Fibroblast of lung (primary cell): Measurements from ENCODE around the gene LMNTD2.

Source experiments
- CTCF ChIP-seq, 2 donors: IDR thresholded peaks in 1 of 2; conservative IDR thresholded peaks in 1 of 2; 1 replicate in 1 of 2; 2 replicates in 1 of 2; pipeline ENCODE4 v1.5.1; 2011 to 2012; ENCODE audit warnings: low read length in 2 of 2, control low read depth in 1 of 2, inconsistent platforms in 1 of 2, low read depth in 1 of 2, mild to moderate bottlenecking in 1 of 2
- EZH2 ChIP-seq: IDR thresholded peaks from 2 replicates; pipeline ENCODE4 v1.5.1; 2012; ENCODE audit warnings: low read length, control low read depth, mild to moderate bottlenecking; ENCODE audit errors: missing control alignments

GRCh38 chr11:579830-580601 is 19.5 kb upstream of the LMNTD2 start:
- TF ChIP-seq CTCF (conservative IDR thresholded peaks at IDR 0.05 in 1 of 2, IDR thresholded peaks at IDR 0.05 in 1 of 2; ENCODE audit: low read depth in 1 of 2, low read length in 2 of 2) = no peak
- no peak for TF ChIP-seq EZH2
